Stimulated activated CD8-positive, alpha-beta memory T cell treated with anti-CD3 and anti-CD28 coated beads, Interleukin-15, amount 100 ng/mL, for 24 hours (primary cell): ENCODE results near the gene DYNLT2B.
"Not testable (repeated sequence)": the region's sequence is repeated elsewhere in the genome, so short reads cannot be mapped to it uniquely, and the experiment has no call there.

Experiments used
- DNase-seq: peaks from one replicate; pipeline ENCODE4 v3.0.0-alpha.2; 2020; ENCODE audit warnings: low read depth

Gene DYNLT2B

GRCh38 chr3:196268284-196269163, 49.5 kb downstream of the DYNLT2B start:
- DNase-seq: no peak

DNA sequence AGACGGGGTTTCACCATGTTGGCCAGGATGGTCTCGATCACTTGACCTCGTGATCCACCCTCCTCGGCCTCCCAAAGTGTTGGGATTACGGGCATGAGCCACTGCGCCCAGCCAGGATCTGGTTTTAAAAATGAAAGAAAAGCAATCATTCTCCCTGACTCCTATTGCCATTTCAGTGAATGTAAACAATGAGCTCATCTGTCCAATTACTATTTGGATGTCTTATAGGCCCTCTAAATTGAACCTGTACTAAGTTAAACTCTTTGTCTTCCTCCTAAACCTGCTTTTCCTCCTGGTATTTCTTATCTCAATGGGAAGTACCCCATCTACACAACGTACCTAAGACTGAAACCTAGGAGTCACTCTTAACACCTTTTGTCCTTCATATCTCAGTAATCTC, 54.2 kb downstream of the DYNLT2B start:
- DNase-seq: no peak

GRCh38 chr3:196260784-196261183, 57.3 kb downstream of the DYNLT2B start:
- no peak for DNase-seq

DNA sequence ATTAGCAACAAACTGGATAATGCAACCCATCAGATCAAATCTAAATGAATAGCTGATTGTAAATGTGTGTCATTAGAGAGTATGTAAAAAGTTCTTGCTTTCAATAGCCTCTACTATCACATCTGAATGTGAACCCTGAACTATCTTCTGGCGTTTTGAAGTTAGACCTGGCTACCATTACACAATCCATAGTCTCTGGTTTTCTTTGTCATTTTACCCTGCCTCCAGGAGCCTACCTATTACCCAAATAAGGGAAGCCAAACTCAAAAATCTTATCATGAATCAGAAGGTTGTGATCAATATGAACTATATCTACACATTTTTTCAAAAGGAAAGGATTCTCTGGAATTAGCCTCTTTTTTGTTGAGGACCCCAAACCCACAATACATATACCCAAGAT, 62.3 kb downstream of the DYNLT2B start:
- DNase-seq: no peak

GRCh38 chr3:196254376-196255283, 63.4 kb downstream of the DYNLT2B start:
- DNase-seq: no peak

- DNase-seq: no peak
These were observed 66.1 kb downstream of the DYNLT2B start for GRCh38 chr3:196251918-196252317.

GRCh38 chr3:196246612-196247308, 71.3 kb downstream of the DYNLT2B start:
- no peak for DNase-seq

GRCh38 chr3:196244166-196244565, 73.9 kb downstream of the DYNLT2B start:
- DNase-seq: not testable (repeated sequence)

DNA sequence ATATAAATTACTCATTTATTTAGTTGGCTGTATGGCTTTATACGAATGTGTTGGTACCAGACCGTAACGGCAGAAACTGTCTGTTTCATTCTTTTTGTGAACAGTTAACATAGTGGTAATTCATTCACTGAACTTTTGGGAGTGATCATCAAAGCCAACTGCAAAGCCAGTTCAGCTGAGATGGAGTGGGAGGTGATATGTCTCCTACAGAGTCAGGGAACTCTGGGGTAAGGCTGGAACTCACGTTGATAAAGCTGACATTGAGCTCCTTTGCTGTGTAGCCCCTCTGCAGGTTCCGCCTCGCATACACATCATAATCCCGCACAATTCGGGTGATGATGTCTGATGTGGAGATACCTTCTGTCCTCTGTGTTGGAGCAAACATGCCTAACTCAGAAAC, 76.3 kb downstream of the DYNLT2B start:
- no peak for DNase-seq
